Bone marrow (tissue), 2 donors: ENCODE data around the gene GALNT2.

Source experiments
- DNase-seq, 2 donors: peaks; one replicate each; lab custom pipeline; 2025; lab: John Stamatoyannopoulos, UW

GALNT2 gene

GRCh38 chr1:230147253-230148125 is 80.5 kb downstream of the GALNT2 start:
- DNase-seq: no peak

- DNase-seq: no peak
These were observed 81.2 kb downstream of the GALNT2 start for GRCh38 chr1:230148126-230148652.

GRCh38 chr1:230148768-230149469 is 81.9 kb downstream of the GALNT2 start:
- DNase-seq: no peak

- DNase-seq: peak; percentile 7 to 82
These were observed 82.9 kb downstream of the GALNT2 start for GRCh38 chr1:230149751-230150584.

DNA sequence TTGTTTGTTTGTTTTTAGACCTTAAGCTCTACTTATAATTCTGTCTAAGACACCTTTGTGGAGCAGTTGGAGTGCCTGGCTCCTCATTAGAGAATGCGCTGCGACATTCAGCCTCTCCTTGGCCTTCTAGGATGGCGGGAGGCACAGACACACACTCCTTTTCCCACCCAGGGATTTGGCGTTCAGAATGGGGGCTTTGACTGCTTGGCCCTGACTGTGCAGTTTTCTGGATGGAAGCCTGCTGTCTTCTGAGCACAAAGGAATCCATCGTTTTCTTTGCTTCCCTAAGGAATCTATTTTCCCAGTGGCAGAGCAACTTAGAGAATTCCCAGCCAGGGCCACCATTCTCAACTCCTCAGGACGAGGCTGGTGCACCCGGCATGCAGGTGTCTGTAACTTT is 83.6 kb downstream of the GALNT2 start:
- DNase-seq: no peak

DNA sequence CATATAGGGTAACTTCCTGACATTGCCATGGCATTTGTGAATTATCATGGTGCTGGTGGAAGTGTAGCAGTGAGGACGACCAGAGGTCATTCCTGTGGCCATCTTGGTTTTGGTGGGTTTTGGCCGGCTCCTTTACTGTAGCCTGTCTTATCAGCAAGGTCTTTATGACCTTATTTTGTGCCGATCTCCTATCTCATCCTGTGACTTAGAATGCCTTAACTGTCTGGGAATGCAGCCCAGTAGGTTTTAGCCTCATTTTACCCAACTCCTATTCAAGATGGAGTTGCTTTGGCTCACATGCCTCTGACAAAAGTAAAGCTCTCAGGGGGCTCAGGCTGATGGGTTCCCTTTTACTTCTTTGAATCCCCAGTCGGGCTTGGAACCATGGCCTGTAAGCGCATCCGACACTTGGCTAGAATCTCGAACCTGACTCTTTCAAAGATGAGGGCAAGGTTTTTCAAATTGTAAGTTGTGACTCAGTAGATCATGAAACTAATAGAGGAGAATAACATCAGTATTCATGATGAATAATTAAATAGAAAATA is 85.0 kb downstream of the GALNT2 start:
- DNase-seq: no peak

- DNase-seq: no peak
These were observed 86.0 kb downstream of the GALNT2 start for GRCh38 chr1:230152999-230153398.

DNA sequence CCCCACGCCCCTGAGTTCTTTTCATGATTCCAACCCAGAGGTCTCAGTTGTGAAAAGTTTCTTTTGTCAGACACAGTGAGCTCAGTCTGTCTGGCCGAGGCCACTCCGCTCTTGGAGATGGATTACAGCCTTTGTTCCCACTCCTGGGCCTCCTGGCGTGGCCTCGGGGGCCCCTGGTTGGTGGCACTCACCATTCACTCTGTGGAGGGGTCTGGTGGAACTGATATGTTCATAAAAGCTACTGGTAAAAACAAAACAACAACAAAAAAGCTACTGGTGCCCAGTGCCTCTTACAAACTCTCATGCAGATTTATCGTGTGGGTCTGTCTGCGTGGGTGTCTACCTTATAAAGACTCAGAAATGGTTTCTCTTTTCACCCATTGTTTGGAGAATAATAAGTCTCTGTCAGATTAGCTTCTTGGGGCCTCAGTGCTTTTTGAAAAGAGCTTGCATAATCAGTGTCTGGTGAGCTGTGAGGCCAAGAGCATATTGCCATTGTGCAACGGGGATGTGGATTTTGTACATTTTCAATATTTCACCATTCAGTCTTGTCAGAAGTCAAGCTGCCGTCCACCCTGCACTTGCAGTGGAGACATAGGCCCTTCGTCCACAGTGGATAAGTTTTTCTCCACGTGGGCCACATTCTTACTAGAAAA is 86.7 kb downstream of the GALNT2 start:
- no peak for DNase-seq

DNA sequence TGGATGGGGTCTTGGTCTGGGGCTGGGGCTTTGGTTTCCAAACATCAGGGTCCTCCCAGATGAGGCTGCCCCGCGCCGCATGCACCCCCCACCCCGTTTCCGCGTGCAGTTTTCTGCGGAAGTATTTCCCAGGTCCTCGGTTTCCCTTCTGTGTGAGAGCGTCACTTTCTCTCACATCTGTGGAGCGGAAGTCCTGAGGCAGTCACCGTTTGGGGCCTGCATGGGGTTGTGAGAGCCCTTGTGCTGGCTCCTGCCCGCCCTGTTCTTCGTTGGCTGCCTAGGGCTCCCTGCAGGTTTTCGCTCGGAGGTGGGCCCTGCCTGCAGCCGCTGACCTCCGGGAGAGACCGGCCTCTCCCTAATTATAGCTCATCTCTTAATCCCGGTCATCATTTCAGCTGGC is 88.0 kb downstream of the GALNT2 start:
- DNase-seq: no peak

GRCh38 chr1:230156068-230156467 is 89.0 kb downstream of the GALNT2 start:
- DNase-seq: no peak

GRCh38 chr1:230156536-230156935 is 89.5 kb downstream of the GALNT2 start:
- no peak for DNase-seq

DNA sequence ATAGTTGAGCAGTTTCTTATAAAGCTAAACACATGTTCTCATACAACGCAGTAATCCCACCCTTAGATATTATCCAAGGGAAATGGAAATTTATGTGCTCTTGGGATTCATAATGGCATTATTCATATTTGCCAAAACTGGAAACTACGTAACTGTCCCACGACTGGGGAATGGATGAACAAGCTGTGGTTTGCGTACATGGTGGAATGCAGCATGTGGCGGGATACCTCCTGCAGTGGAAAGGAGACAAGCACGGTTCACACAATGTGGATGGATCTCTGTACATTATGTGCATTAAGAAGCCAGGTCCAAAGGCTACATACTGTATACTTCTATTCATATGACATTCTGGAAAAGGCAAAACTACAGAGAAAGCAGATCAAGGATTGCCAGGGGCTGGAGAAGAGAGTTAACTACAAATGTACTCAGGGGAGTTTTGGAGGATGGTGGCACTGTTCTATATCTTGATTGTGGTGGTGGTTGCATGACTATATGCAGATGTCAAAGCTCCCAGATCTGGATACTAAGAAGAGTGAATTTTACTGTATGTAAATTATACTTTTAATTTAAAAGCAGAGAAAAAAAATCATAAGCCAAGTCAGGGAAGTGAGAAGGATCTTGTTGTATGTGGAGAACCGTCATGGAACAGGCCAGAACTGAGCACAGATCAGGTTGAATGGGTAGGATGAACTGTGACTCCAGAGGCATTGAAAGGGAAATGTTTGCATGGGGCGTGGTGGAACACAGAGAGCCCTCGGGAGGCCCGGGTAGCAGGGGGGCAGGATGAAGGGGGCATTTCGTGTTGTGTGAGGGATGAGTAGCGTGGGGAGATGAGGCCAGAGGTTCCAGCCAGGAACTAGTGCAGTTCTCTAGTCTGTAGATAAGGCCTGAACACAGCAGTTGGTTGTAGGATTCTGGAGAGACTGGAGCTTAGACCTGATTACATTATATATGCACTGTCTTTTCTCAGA is 90.7 kb downstream of the GALNT2 start:
- peak in 1 of 2 donors; percentile 40 for DNase-seq

- no peak for DNase-seq
These were observed 91.6 kb downstream of the GALNT2 start for GRCh38 chr1:230158415-230159291.

GRCh38 chr1:230159580-230159979 is 92.5 kb downstream of the GALNT2 start:
- DNase-seq: no peak

DNA sequence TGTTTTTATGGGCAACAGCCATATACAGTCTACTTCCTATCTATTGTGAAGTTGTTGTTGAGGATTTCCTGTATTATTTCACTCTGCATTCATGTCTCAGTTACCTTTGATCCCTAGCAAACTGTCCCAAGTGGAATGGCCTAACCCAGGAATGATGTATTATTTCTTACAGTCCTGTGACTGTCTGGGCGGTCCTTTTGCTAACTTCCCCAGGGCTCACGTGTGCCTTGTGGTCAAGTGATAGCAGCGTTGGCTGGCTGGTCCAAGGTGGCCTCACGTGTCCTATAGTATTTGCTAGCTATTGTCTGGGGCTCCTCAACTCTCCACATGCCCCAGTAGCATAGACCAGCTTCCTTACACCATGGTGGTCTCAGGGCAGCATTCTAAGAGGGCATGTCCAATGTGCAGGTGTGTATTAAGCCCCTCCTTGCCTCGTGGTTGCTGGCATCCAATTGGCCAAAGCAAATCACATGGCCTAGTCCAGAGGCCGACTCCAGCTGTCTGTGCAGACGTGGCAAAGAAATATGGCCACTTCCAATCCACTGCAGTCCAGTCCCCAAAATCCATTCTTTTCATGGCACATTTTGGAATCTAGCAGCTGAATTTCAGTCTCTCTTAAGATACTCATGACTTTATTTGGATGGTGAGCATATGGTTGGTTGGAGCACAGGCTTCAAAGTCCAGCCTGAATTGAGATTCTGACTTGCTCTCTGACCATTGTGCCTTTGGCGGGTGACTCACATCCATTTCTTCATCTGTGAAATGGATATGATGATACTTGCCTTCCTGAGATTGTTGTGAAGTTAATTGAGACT is 94.1 kb downstream of the GALNT2 start:
- DNase-seq: no peak

GRCh38 chr1:230163205-230163604 is 96.2 kb downstream of the GALNT2 start:
- no peak for DNase-seq

- DNase-seq: no peak
These were observed 96.7 kb downstream of the GALNT2 start for GRCh38 chr1:230163719-230164118.

- no peak for DNase-seq
These were observed 98.5 kb downstream of the GALNT2 start for GRCh38 chr1:230165536-230165935.
